K562 treated with DMSO at 1 percent for 4 hours (cell line): ENCODE measurements around the gene SLC44A5. TPM values are rescaled to one million over a fixed set of nuclear protein-coding genes. Genes with fewer than 3 reads are reported as not detected.

Experiments
- total RNA-seq: library from RNA; unstranded; fragments of 300-600 nt; gene quantifications from 2 replicates; pipeline ENCODE4 v1.2.3, GENCODE V29; 2022; ENCODE audit not compliant: insufficient read depth

SLC44A5 gene
- total RNA-seq = 3.2 and 4.8 TPM in 2 replicates

GRCh38 chr1:75611014-75611413, at the start of gene SLC44A5:
TSS of gene SLC44A5 (minus strand) at chr1:75611114. CDS start at chr1:75541447, 69,667 bp downstream.

Other genes starting within 250 kb of the SLC44A5 start
- gene ACADM, start 113.6 kb upstream of the SLC44A5 start, total RNA-seq = 57.5 and 69.7 TPM in 2 replicates
- gene RABGGTB, start 175.1 kb upstream of the SLC44A5 start, total RNA-seq = 47.0 and 69.0 TPM in 2 replicates
- gene MSH4, start 185.8 kb upstream of the SLC44A5 start, total RNA-seq = 0.17 TPM in 1 of 2 replicates, not detected in the other